Smooth muscle cell (in vitro differentiated cells): ENCODE data around the gene PCCB. TPM values are rescaled to one million over a fixed set of nuclear protein-coding genes. Genes with fewer than 3 reads are reported as not detected.

ENCODE experiments used
- DNase-seq: peaks from one replicate; lab custom pipeline; 2025; ENCODE audit not compliant: unreplicated experiment; lab: John Stamatoyannopoulos, UW
- H2AFZ ChIP-seq: fragments of 200-600 bp; sonication (generic); 2 replicates; pipeline ENCODE4 v1.6.0; 2016; ENCODE audit warnings: antibody characterized with exemption, low read depth, mild to moderate bottlenecking
- H3F3A ChIP-seq: fragments of 200-600 bp; sonication (generic); 2 replicates; pipeline ENCODE4 v1.6.0; 2017; ENCODE audit warnings: antibody characterized with exemption, low read depth
- H3K27ac ChIP-seq: fragments of 200-600 bp; sonication (generic); 2 replicates; pipeline ENCODE4 v1.5.1; 2016; ENCODE audit warnings: low read depth, mild to moderate bottlenecking
- H3K27me3 ChIP-seq: fragments of 200-600 bp; sonication (generic); 2 replicates; pipeline ENCODE4 v1.6.1; 2016; ENCODE audit warnings: low read depth, mild to moderate bottlenecking
- H3K36me3 ChIP-seq: fragments of 200-600 bp; sonication (generic); 2 replicates; pipeline ENCODE4 v1.5.1; 2016; ENCODE audit warnings: low read depth
- H3K4me1 ChIP-seq: fragments of 200-600 bp; sonication (generic); 2 replicates; pipeline ENCODE4 v1.5.1; 2016; ENCODE audit warnings: low read depth
- H3K4me2 ChIP-seq: fragments of 200-600 bp; sonication (generic); 2 replicates; pipeline ENCODE4 v1.6.0; 2016; ENCODE audit warnings: mild to moderate bottlenecking
- H3K4me3 ChIP-seq: fragments of 200-600 bp; sonication (generic); 2 replicates; pipeline ENCODE4 v1.5.1; 2016; ENCODE audit warnings: mild to moderate bottlenecking
- H3K79me2 ChIP-seq: fragments of 200-600 bp; sonication (generic); 2 replicates; pipeline ENCODE4 v1.6.0; 2016; ENCODE audit warnings: low read depth, mild to moderate bottlenecking
- H3K9ac ChIP-seq: fragments of 200-600 bp; sonication (generic); 2 replicates; pipeline ENCODE4 v1.6.0; 2016; ENCODE audit warnings: low read depth
- H3K9me3 ChIP-seq: fragments of 200-600 bp; sonication (generic); replicated peaks from 2 replicates; pipeline ENCODE4 v1.5.1; 2016; ENCODE audit warnings: low read depth
- H4K20me1 ChIP-seq: fragments of 200-600 bp; sonication (generic); 2 replicates; pipeline ENCODE4 v1.6.0; 2016; ENCODE audit warnings: low read depth
- CTCF ChIP-seq: fragments of 200-600 bp; sonication (generic); IDR thresholded peaks from 2 replicates; pipeline ENCODE4 v1.5.1; 2017; ENCODE audit warnings: borderline replicate concordance, mild to moderate bottlenecking, antibody characterized with exemption; ENCODE audit not compliant: insufficient read depth, poor library complexity, severe bottlenecking
- WGBS: methylation state at CpG from one replicate; pipeline ENCODE4 v1.1.7; 2016; ENCODE audit warnings: low lambda C conversion rate; 5-methylcytosine and 5-hydroxymethylcytosine counted together
- polyA plus RNA-seq: library from polyadenylated mRNA; unstranded; fragments of >200 nt; fragmentation: Nextera tagmentation; extraction: Ambion mirVana; gene quantifications from 2 replicates; pipeline ENCODE4 v1.2.1, GENCODE V29; 2016
- total RNA-seq: library from RNA; depleted of rRNA; stranded (reverse); fragments of >200 nt; gene quantifications from 2 replicates; pipeline ENCODE4 v1.2.3, GENCODE V29; 2014

PCCB gene
- total and polyA plus RNA-seq, 2 experiments from 2014 or later, result 17.6 to 27.7 TPM

DNA sequence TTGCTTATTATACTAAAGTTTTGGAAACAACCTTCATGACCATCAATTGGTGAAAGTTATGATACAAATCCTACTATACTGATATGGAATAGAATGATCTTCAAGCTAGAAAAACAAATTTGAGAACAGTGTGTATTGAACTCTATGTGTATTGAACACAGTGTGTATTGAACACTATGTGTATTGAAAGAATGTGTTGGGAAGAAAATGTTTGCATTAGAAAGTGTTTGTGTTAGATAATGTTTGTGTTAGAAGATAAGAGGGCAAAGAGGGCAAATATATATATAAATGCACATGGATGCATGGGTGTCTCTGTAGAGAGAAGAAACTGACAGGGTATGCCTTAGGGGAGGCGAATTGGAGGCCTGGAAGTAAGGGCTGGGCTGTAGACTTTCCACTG is 42.4 kb downstream of the PCCB start:
- H2AFZ ChIP-seq, result no peak overlapping the region
- no peak overlapping the region for H3K4me2 ChIP-seq
- no peaks in the 10 kb centered on the region for H3K4me1 ChIP-seq
- no peak overlapping the region for H3K4me3 ChIP-seq
- DNase-seq, result no peak
- no peak overlapping the region for H3K9ac ChIP-seq
- no peaks in the 10 kb centered on the region for H3K27me3 ChIP-seq
- no peaks in the 10 kb centered on the region for H3K36me3 ChIP-seq
- H3K27ac ChIP-seq, result no peak overlapping the region
- WGBS, result 100% methylated on average over 1 of the region's 1 CpG
- H3K79me2 ChIP-seq, result no peaks in the 10 kb centered on the region
- no peak for TF ChIP-seq CTCF
- no peaks in the 10 kb centered on the region for H3F3A ChIP-seq
- no peaks in the 10 kb centered on the region for H4K20me1 ChIP-seq
- no peaks in the 10 kb centered on the region for H3K9me3 ChIP-seq

GRCh38 chr3:136293279-136293678 is 43.1 kb downstream of the PCCB start:
- no peak overlapping the region for H3K4me2 ChIP-seq
- 95% methylated on average over 2 of the region's 2 CpGs for WGBS
- no peak for TF ChIP-seq CTCF

GRCh38 chr3:136294176-136294575 is 44.0 kb downstream of the PCCB start:
- H3K9me3 ChIP-seq, result no peaks in the 10 kb centered on the region
- H3K79me2 ChIP-seq, result no peaks in the 10 kb centered on the region
- no peaks in the 10 kb centered on the region for H4K20me1 ChIP-seq
- no peaks in the 10 kb centered on the region for H3K27me3 ChIP-seq
- H3K4me2 ChIP-seq, result no peak overlapping the region
- no peak overlapping the region for H2AFZ ChIP-seq
- no peaks in the 10 kb centered on the region for H3K4me1 ChIP-seq
- H3K4me3 ChIP-seq, result no peak overlapping the region
- H3K27ac ChIP-seq, result no peak overlapping the region
- no peak for TF ChIP-seq CTCF
- no peak for DNase-seq
- no peaks in the 10 kb centered on the region for H3F3A ChIP-seq
- H3K36me3 ChIP-seq, result no peaks in the 10 kb centered on the region
- H3K9ac ChIP-seq, result no peak overlapping the region
- WGBS, result 100% methylated on average over 1 of the region's 1 CpG

More at GRCh38 chr3:136293279-136293678, 43.1 kb downstream of the PCCB start:
- H2AFZ ChIP-seq, result no peak overlapping the region
- H3K27ac ChIP-seq, result no peak overlapping the region
- no peaks in the 10 kb centered on the region for H3K4me1 ChIP-seq
- H3K4me3 ChIP-seq, result no peak overlapping the region
- no peak overlapping the region for H3K9ac ChIP-seq
- no peaks in the 10 kb centered on the region for H3F3A ChIP-seq
- DNase-seq, result no peak
- H3K36me3 ChIP-seq, result no peaks in the 10 kb centered on the region
- H4K20me1 ChIP-seq, result no peaks in the 10 kb centered on the region
- no peaks in the 10 kb centered on the region for H3K9me3 ChIP-seq
- H3K27me3 ChIP-seq, result no peaks in the 10 kb centered on the region
- H3K79me2 ChIP-seq, result no peaks in the 10 kb centered on the region

DNA sequence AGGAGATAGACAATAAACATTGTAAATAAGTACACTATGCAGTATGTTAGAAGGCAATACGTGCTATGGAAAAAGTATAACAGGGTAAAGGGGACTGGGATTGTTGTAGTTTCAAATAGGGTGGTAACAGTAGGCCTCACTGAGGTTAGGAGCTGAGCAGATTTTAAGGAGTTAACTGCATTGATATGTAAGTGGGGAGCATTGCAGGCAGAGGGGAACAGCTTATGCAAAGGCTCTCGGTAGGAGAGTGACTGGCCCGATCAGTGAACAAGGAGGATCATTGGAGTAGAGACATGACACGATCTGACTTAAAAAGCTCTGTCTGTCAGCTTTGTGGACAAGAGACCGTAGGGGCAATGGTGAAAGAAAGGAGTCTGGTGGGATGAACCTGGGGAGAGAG is 46.8 kb downstream of the PCCB start:
- H4K20me1 ChIP-seq, result no peaks in the 10 kb centered on the region
- H2AFZ ChIP-seq, result no peak overlapping the region
- H3K27ac ChIP-seq, result no peak overlapping the region
- DNase-seq, result no peak
- no peaks in the 10 kb centered on the region for H3K79me2 ChIP-seq
- no peaks in the 10 kb centered on the region for H3K4me1 ChIP-seq
- H3K9ac ChIP-seq, result no peak overlapping the region
- 67% methylated on average over 5 of the region's 5 CpGs for WGBS
- no peak overlapping the region for H3K4me2 ChIP-seq
- H3K4me3 ChIP-seq, result no peak overlapping the region
- no peaks in the 10 kb centered on the region for H3K9me3 ChIP-seq
- H3K36me3 ChIP-seq, result no peaks in the 10 kb centered on the region
- TF ChIP-seq CTCF, result no peak
- no peaks in the 10 kb centered on the region for H3F3A ChIP-seq
- no peaks in the 10 kb centered on the region for H3K27me3 ChIP-seq
